GM19438 (cell line): ENCODE data around the gene AP2M1.
"Not testable (repeated sequence)": the region's sequence is repeated elsewhere in the genome, so short reads cannot be mapped to it uniquely, and the experiment has no call there.

Experiments
- ATAC-seq: cut with Tn5 transposase; IDR thresholded peaks from one replicate; pipeline ENCODE4 v1.9.1; 2021; ENCODE audit warnings: low read depth; ENCODE audit not compliant: unreplicated experiment

Gene AP2M1

GRCh38 chr3:184174646-184175492 is at the start of gene AP2M1:
Gene AP2M1, plus strand, starts transcription at chr3:184174855. Its CDS starts 2,139 bp downstream, at chr3:184176994.
- peak; percentile 92 for ATAC-seq

GRCh38 chr3:184126006-184126405 is 48.6 kb upstream of the AP2M1 start:
- ATAC-seq, result no peak

- no peak for ATAC-seq
Measured at GRCh38 chr3:184129012-184129411, 45.6 kb upstream of the AP2M1 start.

- ATAC-seq, result no peak
Measured at GRCh38 chr3:184132945-184133344, 41.7 kb upstream of the AP2M1 start.

- ATAC-seq, result peak; percentile 49
Measured at GRCh38 chr3:184133840-184134745, 40.6 kb upstream of the AP2M1 start.

GRCh38 chr3:184134746-184135148 is 39.9 kb upstream of the AP2M1 start:
- peak; percentile 13 for ATAC-seq

GRCh38 chr3:184135149-184135910 is 39.3 kb upstream of the AP2M1 start, which contains the start of gene EIF2B5:
Gene EIF2B5, plus strand, starts transcription at chr3:184135358. Its CDS starts 28 bp downstream, at chr3:184135386.
- peak; percentile 86 for ATAC-seq

- no peak for ATAC-seq
Measured at GRCh38 chr3:184135911-184136260, 38.8 kb upstream of the AP2M1 start.

GRCh38 chr3:184140436-184140835 is 34.2 kb upstream of the AP2M1 start:
- ATAC-seq, result no peak

- no peak for ATAC-seq
Measured at GRCh38 chr3:184142199-184142598, 32.5 kb upstream of the AP2M1 start.

- ATAC-seq, result no peak
Measured at GRCh38 chr3:184143327-184143726, 31.3 kb upstream of the AP2M1 start.

GRCh38 chr3:184144505-184144904 is 30.1 kb upstream of the AP2M1 start:
- no peak for ATAC-seq

GRCh38 chr3:184145111-184145524 is 29.5 kb upstream of the AP2M1 start:
- no peak for ATAC-seq

GRCh38 chr3:184145751-184146270 is 28.8 kb upstream of the AP2M1 start:
- no peak for ATAC-seq

GRCh38 chr3:184148076-184148475 is 26.6 kb upstream of the AP2M1 start:
- no peak for ATAC-seq

- no peak for ATAC-seq
Measured at GRCh38 chr3:184149123-184149522, 25.5 kb upstream of the AP2M1 start.

- ATAC-seq, result not testable (repeated sequence)
Measured at GRCh38 chr3:184149770-184150169, 24.9 kb upstream of the AP2M1 start.

- ATAC-seq, result peak; percentile 66
Measured at GRCh38 chr3:184154885-184155643, 19.6 kb upstream of the AP2M1 start, which contains the start of gene DVL3. Gene DVL3, plus strand, starts transcription at chr3:184155377. Its CDS starts 259 bp downstream, at chr3:184155636.
